OCI-LY7 (cell line): Measurements from ENCODE around the gene DUSP9.
"Not testable (repeated sequence)": the region's sequence is repeated elsewhere in the genome, so short reads cannot be mapped to it uniquely, and the experiment has no call there.

Experiments used
- CTCF ChIP-seq: fragments of 200-600 bp; sonication (generic); conservative IDR thresholded peaks from 2 replicates; pipeline ENCODE4 v1.5.1; 2014; ENCODE audit warnings: mild to moderate bottlenecking, antibody characterized with exemption, low read length, moderate library complexity, mixed read lengths
- EZH2phosphoT487 ChIP-seq: fragments of 200-600 bp; sonication (generic); IDR thresholded peaks from 2 replicates; pipeline ENCODE4 v1.6.1; 2018; ENCODE audit warnings: low read depth, borderline replicate concordance, mild to moderate bottlenecking, mixed run types, antibody characterized with exemption, low read length, moderate library complexity, mixed read lengths

GRCh38 chrX:153699784-153700371 is 52.9 kb downstream of the DUSP9 start:
- TF ChIP-seq CTCF, EZH2phosphoT487: not testable (repeated sequence)
